GM23338 (cell line): ENCODE data around the gene BID. TPM values are rescaled to one million over a fixed set of nuclear protein-coding genes. Genes with fewer than 3 reads are reported as not detected.
A peak's percentile ranks its signal among the peaks of the same experiment; 100 is the strongest.

Experiments used
- ATAC-seq: fragments of 200-7000 bp; cut with Tn5 transposase; 3 replicates; pipeline ENCODE4 v1.9.1; 2020
- DNase-seq: peaks from one replicate; pipeline ENCODE4 v3.0.0-alpha.2; 2015; ENCODE audit warnings: low spot score
- H2AFZ ChIP-seq: fragments of 200-600 bp; sonication (generic); 2 replicates; pipeline ENCODE4 v1.8.0; 2016; ENCODE audit warnings: antibody characterized with exemption, mild to moderate bottlenecking, moderate library complexity
- H3F3A ChIP-seq: fragments of 200-600 bp; sonication (generic); replicated peaks from 2 replicates; pipeline ENCODE4 v1.8.0; 2017; ENCODE audit warnings: antibody characterized with exemption, mixed run types, low read depth
- H3K27ac ChIP-seq: fragments of 200-600 bp; sonication (generic); 2 replicates; pipeline ENCODE4 v1.6.1; 2016; ENCODE audit warnings: low read depth
- H3K27me3 ChIP-seq: fragments of 200-600 bp; sonication (generic); 2 replicates; pipeline ENCODE4 v1.8.0; 2016; ENCODE audit warnings: mild to moderate bottlenecking, mixed run types, moderate library complexity; ENCODE audit not compliant: insufficient read depth
- H3K36me3 ChIP-seq: fragments of 200-600 bp; sonication (generic); 2 replicates; pipeline ENCODE4 v1.8.0; 2016; ENCODE audit warnings: mild to moderate bottlenecking; ENCODE audit not compliant: insufficient read depth
- H3K4me1 ChIP-seq: fragments of 200-600 bp; sonication (generic); 2 replicates; pipeline ENCODE4 v1.8.0; 2016; ENCODE audit warnings: mild to moderate bottlenecking, moderate library complexity; ENCODE audit not compliant: insufficient read depth
- H3K4me2 ChIP-seq: fragments of 200-600 bp; sonication (generic); 2 replicates; pipeline ENCODE4 v1.7.1; 2017; ENCODE audit warnings: mixed run types
- H3K4me3 ChIP-seq: fragments of 200-600 bp; sonication (generic); 2 replicates; pipeline ENCODE4 v1.6.1; 2016; ENCODE audit warnings: mixed run types
- H3K79me2 ChIP-seq: fragments of 200-600 bp; sonication (generic); replicated peaks from 2 replicates; pipeline ENCODE4 v1.8.0; 2017; ENCODE audit warnings: mild to moderate bottlenecking; ENCODE audit not compliant: insufficient read depth
- H3K9me2 ChIP-seq: fragments of 200-600 bp; sonication (generic); 2 replicates; pipeline ENCODE4 v1.8.0; 2017; ENCODE audit not compliant: insufficient read depth
- H4K20me1 ChIP-seq: fragments of 200-600 bp; sonication (generic); replicated peaks from 2 replicates; pipeline ENCODE4 v1.8.0; 2017; ENCODE audit warnings: mild to moderate bottlenecking; ENCODE audit not compliant: insufficient read depth
- H3K27ac Mint-ChIP-seq: 2 replicates; pipeline ENCODE4 v1.8.0; 2020; ENCODE audit warnings: inconsistent platforms, mild to moderate bottlenecking, moderate library complexity, mixed read lengths
- H3K27me3 Mint-ChIP-seq: 3 replicates; pipeline ENCODE4 v1.8.0; 2022; ENCODE audit warnings: low read depth, mild to moderate bottlenecking, moderate library complexity, mixed read lengths, inconsistent platforms; ENCODE audit not compliant: insufficient read depth, poor library complexity
- H3K36me3 Mint-ChIP-seq: 3 replicates; pipeline ENCODE4 v1.8.0; 2021; ENCODE audit warnings: low read depth, mild to moderate bottlenecking, inconsistent platforms, moderate library complexity, mixed read lengths
- H3K4me1 Mint-ChIP-seq: 3 replicates; pipeline ENCODE4 v1.8.0; 2020; ENCODE audit warnings: mild to moderate bottlenecking, inconsistent platforms, mixed read lengths
- H3K4me3 Mint-ChIP-seq: 3 replicates; pipeline ENCODE4 v1.8.0; 2021; ENCODE audit warnings: moderate library complexity, mild to moderate bottlenecking, inconsistent platforms, mixed read lengths
- H3K9me3 Mint-ChIP-seq: 3 replicates; pipeline ENCODE4 v1.8.0; 2020; ENCODE audit warnings: moderate library complexity, mild to moderate bottlenecking, inconsistent platforms, mixed read lengths
- ETS1 ChIP-seq: IDR thresholded peaks from 2 replicates; pipeline ENCODE4 v1.6.1; 2016; ENCODE audit warnings: antibody characterized with exemption
- EZH2 ChIP-seq: fragments of 200-600 bp; sonication (generic); IDR thresholded peaks from one replicate; pipeline ENCODE4 v1.8.0; 2017; ENCODE audit warnings: antibody characterized with exemption, mild to moderate bottlenecking, low read depth; ENCODE audit not compliant: unreplicated experiment
- EZH2phosphoT487 ChIP-seq: fragments of 200-600 bp; sonication (generic); IDR thresholded peaks from one replicate; pipeline ENCODE4 v1.8.1; 2018; ENCODE audit warnings: antibody characterized with exemption; ENCODE audit not compliant: unreplicated experiment
- NANOG ChIP-seq: IDR thresholded peaks from 2 replicates; pipeline ENCODE4 v1.6.1; 2016; ENCODE audit warnings: antibody characterized with exemption, borderline replicate concordance
- polyA plus RNA-seq: library from polyadenylated mRNA; unstranded; fragments of >200 nt; fragmentation: Nextera tagmentation; extraction: Ambion mirVana; gene quantifications from 2 replicates; pipeline ENCODE4 v1.2.1, GENCODE V29; 2016
- total RNA-seq: library from RNA; depleted of rRNA; stranded (reverse); fragments of >200 nt; shearing (Covaris generic); gene quantifications from 2 replicates; pipeline ENCODE4 v1.2.3, GENCODE V29; 2014
- TF ChIP-seq, protein P1 (sequence below): fragments of 250-450 bp; sonication (Bioruptor Pico); IDR thresholded peaks from 2 replicates; pipeline ENCODE4 v1.5.0; 2020; ENCODE audit warnings: mild to moderate bottlenecking, moderate library complexity

BID gene
- total and polyA plus RNA-seq, 2 experiments from 2014 or later, result 65.1 to 125 TPM

GRCh38 chr22:17707526-17707925 lies 66.7 kb downstream of the BID start:
- Mint-ChIP-seq H3K36me3 (peaks cover 19% of the 10 kb centered on the region; the same call in 2 of the 3 replicates), H3K27me3 (peaks cover 2% of the 10 kb centered on the region), H3K27ac (no peak overlapping the region), H3K4me3 (no peak overlapping the region), H3K4me1 (peaks cover 9% of the 10 kb centered on the region; the same call in 2 of the 3 replicates), H3K9me3 (no peaks in the 10 kb centered on the region)
- Histone ChIP-seq H3K36me3 (0 out of 2 replicates have a peak, but pooled peaks cover 4% of the 10 kb centered on the region), H2AFZ (no peak overlapping the region), H3K4me3 (no peak overlapping the region), H3F3A (no peaks in the 10 kb centered on the region), H3K27ac (no peak overlapping the region), H3K4me2 (no peak overlapping the region), H3K79me2 (no peaks in the 10 kb centered on the region), H3K27me3 (no peaks in the 10 kb centered on the region), H3K9me2 (no peaks in the 10 kb centered on the region), H4K20me1 (no peaks in the 10 kb centered on the region), H3K4me1 (no peaks in the 10 kb centered on the region)
- ATAC-seq (no peak), DNase-seq (no peak)
- TF ChIP-seq ETS1 (no peak), EZH2 (no peak), EZH2phosphoT487 (no peak)
- TF ChIP-seq, protein P1, sequence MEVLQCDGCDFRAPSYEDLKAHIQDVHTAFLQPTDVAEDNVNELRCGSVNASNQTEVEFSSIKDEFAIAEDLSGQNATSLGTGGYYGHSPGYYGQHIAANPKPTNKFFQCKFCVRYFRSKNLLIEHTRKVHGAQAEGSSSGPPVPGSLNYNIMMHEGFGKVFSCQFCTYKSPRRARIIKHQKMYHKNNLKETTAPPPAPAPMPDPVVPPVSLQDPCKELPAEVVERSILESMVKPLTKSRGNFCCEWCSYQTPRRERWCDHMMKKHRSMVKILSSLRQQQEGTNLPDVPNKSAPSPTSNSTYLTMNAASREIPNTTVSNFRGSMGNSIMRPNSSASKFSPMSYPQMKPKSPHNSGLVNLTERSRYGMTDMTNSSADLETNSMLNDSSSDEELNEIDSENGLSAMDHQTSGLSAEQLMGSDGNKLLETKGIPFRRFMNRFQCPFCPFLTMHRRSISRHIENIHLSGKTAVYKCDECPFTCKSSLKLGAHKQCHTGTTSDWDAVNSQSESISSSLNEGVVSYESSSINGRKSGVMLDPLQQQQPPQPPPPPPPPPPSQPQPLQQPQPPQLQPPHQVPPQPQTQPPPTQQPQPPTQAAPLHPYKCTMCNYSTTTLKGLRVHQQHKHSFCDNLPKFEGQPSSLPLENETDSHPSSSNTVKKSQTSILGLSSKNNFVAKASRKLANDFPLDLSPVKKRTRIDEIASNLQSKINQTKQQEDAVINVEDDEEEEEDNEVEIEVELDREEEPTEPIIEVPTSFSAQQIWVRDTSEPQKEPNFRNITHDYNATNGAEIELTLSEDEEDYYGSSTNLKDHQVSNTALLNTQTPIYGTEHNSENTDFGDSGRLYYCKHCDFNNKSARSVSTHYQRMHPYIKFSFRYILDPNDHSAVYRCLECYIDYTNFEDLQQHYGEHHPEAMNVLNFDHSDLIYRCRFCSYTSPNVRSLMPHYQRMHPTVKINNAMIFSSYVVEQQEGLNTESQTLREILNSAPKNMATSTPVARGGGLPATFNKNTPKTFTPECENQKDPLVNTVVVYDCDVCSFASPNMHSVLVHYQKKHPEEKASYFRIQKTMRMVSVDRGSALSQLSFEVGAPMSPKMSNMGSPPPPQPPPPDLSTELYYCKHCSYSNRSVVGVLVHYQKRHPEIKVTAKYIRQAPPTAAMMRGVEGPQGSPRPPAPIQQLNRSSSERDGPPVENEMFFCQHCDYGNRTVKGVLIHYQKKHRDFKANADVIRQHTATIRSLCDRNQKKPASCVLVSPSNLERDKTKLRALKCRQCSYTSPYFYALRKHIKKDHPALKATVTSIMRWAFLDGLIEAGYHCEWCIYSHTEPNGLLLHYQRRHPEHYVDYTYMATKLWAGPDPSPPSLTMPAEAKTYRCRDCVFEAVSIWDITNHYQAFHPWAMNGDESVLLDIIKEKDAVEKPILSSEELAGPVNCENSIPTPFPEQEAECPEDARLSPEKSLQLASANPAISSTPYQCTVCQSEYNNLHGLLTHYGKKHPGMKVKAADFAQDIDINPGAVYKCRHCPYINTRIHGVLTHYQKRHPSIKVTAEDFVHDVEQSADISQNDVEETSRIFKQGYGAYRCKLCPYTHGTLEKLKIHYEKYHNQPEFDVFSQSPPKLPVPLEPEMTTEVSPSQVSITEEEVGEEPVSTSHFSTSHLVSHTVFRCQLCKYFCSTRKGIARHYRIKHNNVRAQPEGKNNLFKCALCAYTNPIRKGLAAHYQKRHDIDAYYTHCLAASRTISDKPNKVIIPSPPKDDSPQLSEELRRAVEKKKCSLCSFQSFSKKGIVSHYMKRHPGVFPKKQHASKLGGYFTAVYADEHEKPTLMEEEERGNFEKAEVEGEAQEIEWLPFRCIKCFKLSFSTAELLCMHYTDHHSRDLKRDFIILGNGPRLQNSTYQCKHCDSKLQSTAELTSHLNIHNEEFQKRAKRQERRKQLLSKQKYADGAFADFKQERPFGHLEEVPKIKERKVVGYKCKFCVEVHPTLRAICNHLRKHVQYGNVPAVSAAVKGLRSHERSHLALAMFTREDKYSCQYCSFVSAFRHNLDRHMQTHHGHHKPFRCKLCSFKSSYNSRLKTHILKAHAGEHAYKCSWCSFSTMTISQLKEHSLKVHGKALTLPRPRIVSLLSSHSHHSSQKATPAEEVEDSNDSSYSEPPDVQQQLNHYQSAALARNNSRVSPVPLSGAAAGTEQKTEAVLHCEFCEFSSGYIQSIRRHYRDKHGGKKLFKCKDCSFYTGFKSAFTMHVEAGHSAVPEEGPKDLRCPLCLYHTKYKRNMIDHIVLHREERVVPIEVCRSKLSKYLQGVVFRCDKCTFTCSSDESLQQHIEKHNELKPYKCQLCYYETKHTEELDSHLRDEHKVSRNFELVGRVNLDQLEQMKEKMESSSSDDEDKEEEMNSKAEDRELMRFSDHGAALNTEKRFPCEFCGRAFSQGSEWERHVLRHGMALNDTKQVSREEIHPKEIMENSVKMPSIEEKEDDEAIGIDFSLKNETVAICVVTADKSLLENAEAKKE (CRISPR knock-in tag), result no peak

- Histone ChIP-seq H4K20me1 (no peaks in the 10 kb centered on the region), H3K4me2 (no peak overlapping the region), H2AFZ (no peak overlapping the region), H3K9me2 (no peaks in the 10 kb centered on the region), H3K36me3 (0 out of 2 replicates have a peak, but pooled peaks cover 4% of the 10 kb centered on the region), H3F3A (no peaks in the 10 kb centered on the region), H3K27ac (no peak overlapping the region), H3K27me3 (no peaks in the 10 kb centered on the region), H3K79me2 (no peaks in the 10 kb centered on the region), H3K4me3 (no peak overlapping the region), H3K4me1 (no peaks in the 10 kb centered on the region)
- no peak for TF ChIP-seq NANOG
- no peak for TF ChIP-seq ETS1
- ATAC-seq, result no peak
- peaks cover 19% of the 10 kb centered on the region; the same call in 2 of the 3 replicates for H3K36me3 Mint-ChIP-seq
- H3K4me3 Mint-ChIP-seq, result no peak overlapping the region
- DNase-seq, result no peak
- H3K4me1 Mint-ChIP-seq, result peaks cover 8% of the 10 kb centered on the region; the same call in 2 of the 3 replicates
- H3K27me3 Mint-ChIP-seq, result peaks cover 2% of the 10 kb centered on the region
- H3K27ac Mint-ChIP-seq, result peak overlapping the region; percentile 96
- H3K9me3 Mint-ChIP-seq, result no peaks in the 10 kb centered on the region
These were observed 67.3 kb downstream of the BID start for GRCh38 chr22:17706947-17707346.
